Heart right ventricle (tissue), 16 donors: ENCODE data around the gene GREB1. TPM values are rescaled to one million over a fixed set of nuclear protein-coding genes. Genes with fewer than 3 reads are reported as not detected.

ENCODE experiments used
- ATAC-seq, 8 donors: fragments of 200-7000 bp; cut with Tn5 transposase; one replicate each; pipeline ENCODE4 v1.9.1; 2020; ENCODE audit warnings: mild to moderate bottlenecking in 8 of 8, moderate library complexity in 8 of 8, moderate number of reproducible peaks in 1 of 8
- DNase-seq, 2 donors: peaks; one replicate each; pipeline ENCODE4 v3.0.0-alpha.2; 2020
- H3K27ac ChIP-seq, 10 donors: fragments of 200-600 bp; sonication (generic) in 2 of 10; one replicate each; pipeline versions ENCODE4 v1.5.0 to v1.8.0; 2020 to 2022; ENCODE audit warnings: mild to moderate bottlenecking in 3 of 10
- H3K27me3 ChIP-seq, 7 donors: fragments of 200-600 bp; one replicate each; pipeline ENCODE4 v1.8.0; 2021 to 2022; ENCODE audit warnings: mild to moderate bottlenecking in 2 of 7
- H3K36me3 ChIP-seq, 9 donors: fragments of 200-600 bp; sonication (generic) in 1 of 9; one replicate each; pipeline versions ENCODE4 v1.5.0 to v1.8.0; 2020 to 2022; ENCODE audit warnings: mild to moderate bottlenecking in 2 of 9
- H3K4me1 ChIP-seq, 9 donors: fragments of 200-600 bp; sonication (generic) in 1 of 9; one replicate each; pipeline versions ENCODE4 v1.5.0 to v1.8.0; 2020 to 2022; ENCODE audit warnings: mild to moderate bottlenecking in 4 of 9
- H3K4me3 ChIP-seq, 10 donors: fragments of 200-600 bp; sonication (generic) in 2 of 10; one replicate each; pipeline versions ENCODE4 v1.5.0 to v1.8.0; 2020 to 2022; ENCODE audit warnings: mild to moderate bottlenecking in 7 of 10, moderate library complexity in 2 of 10
- H3K9me3 ChIP-seq, 11 donors: fragments of 200-600 bp in 10 of 11; sonication (generic) in 2 of 11; one replicate each; pipeline versions ENCODE4 v1.5.0 to v1.8.0; 2013 to 2022; ENCODE audit warnings: mild to moderate bottlenecking in 2 of 11, control low read depth in 1 of 11, moderate library complexity in 1 of 11
- CTCF ChIP-seq, 9 donors: fragments of 200-600 bp; sonication (generic) in 2 of 9; IDR thresholded peaks; one replicate each; pipeline versions ENCODE4 v1.5.0 to v1.8.0; 2021 to 2022; ENCODE audit warnings: antibody characterized with exemption in 9 of 9, mild to moderate bottlenecking in 5 of 9, moderate library complexity in 1 of 9
- WGBS, 2 donors: extraction: QIAGEN DNeasy Blood & Tissue Kit; methylation state at CpG; one replicate each; pipeline ENCODE4 v1.1.7; 2013; ENCODE audit warnings: inconsistent platforms in 1 of 2; 5-methylcytosine and 5-hydroxymethylcytosine counted together
- intact Hi-C, 10 donors: fragments of 100-400 bp; cut with DNase I; formaldehyde crosslinking; loops; one replicate each; pipeline versions ENCODE4 v1.11.1 to v1.14.2; 2022
- polyA plus RNA-seq, 2 donors: library from polyadenylated mRNA; stranded (reverse); fragments of 200-250 nt; gene quantifications; one replicate each; pipeline ENCODE4 v1.2.3, GENCODE V29; 2013
- total RNA-seq, 10 donors: library from RNA; stranded (reverse); fragmentation: NEBNext Ultra II Directional in 3 of 10; extraction: Animal tissue kit (Norgen Biotek cat#: 25700) in 3 of 10; gene quantifications; one replicate each; pipeline versions ENCODE4 v1.2.1 to v1.2.4, GENCODE V29; 2021 to 2023
- donor health status: Arrhythmogenic right ventricular cardiomyopathy.
- donor health status: ischemic (EF 13 %, LVEDD 7.1; RV severe dilation, severe dysfunction).
- donor health status: healthy with polysubstance abuse.
- donor health status: DM: no; HTN: yes; CAD: no.
- donor health status: DM: no; HTN: no; CAD: no.
- donor health status: ischemic (EF 25% LVEDD 6.9; RV normal size, moderate dysfunction).
- donor health status: ischemic (EF 25% LVEDD 5.7; RV mildly dilated, moderate dysfunction).
- donor health status: healthy.
- donor health status: DM: yes; HTN: yes; CAD: no.
- donor health status: Ischemic cardiomyopathy.
- donor health status: ischemic (EF 35%, LVEDD 5.7; RV mildly dilated, moderate dysfunction).
- donor health status: nonischemic (EF 11% LVEDD 7.7; RV severe dilation, severe dysfunction).
- donor health status: DM: yes; HTN: yes; CAD: no.
- donor health status: PGD.
- donor health status: ischemic (EF 29% LVEDD 5.4; RV normal size, mild dysfunction).
- donor health status: nonischemic (EF 23%, LVEDD 6.1; RV moderate dilation, normal function).

GREB1 gene
- total and polyA plus RNA-seq, 12 donors: 1.2 to 15.6 (median 7.8) TPM

DNA sequence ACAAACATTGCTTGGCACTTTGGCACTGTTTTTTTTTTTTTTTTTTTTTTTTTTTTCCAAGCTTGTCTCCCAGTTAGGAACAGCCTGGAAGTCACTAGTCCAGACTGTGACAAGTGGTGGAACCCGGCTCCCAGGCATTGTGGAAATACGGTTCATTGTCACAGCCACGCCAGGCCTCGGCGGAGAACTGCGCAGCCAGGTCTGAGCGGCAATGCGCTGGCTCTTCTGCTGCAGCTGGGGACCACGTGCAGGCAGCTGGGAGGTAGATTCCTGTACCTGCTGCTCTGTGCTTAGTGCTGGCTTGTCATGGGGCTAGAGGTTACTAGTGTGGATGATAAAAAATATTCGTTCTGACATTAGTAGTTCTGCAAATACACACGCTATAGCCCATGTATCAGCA lies 131.2 kb downstream of the GREB1 start:
- no peaks in the 10 kb centered on the region for H3K36me3 ChIP-seq
- no peak overlapping the region for H3K4me3 ChIP-seq
- peaks cover 0 to 16% (median 0%) of the 10 kb centered on the region in 11 donors for H3K9me3 ChIP-seq
- peaks cover 0 to 9% (median 6%) of the 10 kb centered on the region in 9 donors for H3K4me1 ChIP-seq
- no peak overlapping the region for H3K27ac ChIP-seq
- no peak for TF ChIP-seq CTCF (IDR thresholded peaks at IDR 0.05)
- intact Hi-C loops: no loop called here
- DNase-seq (no peak), ATAC-seq (no peak)
- H3K27me3 ChIP-seq: peaks cover 0 to 53% (median 24%) of the 10 kb centered on the region in 7 donors
- 84 to 85% methylated on average over 11 of the region's 11 CpGs for WGBS, 2 donors

DNA sequence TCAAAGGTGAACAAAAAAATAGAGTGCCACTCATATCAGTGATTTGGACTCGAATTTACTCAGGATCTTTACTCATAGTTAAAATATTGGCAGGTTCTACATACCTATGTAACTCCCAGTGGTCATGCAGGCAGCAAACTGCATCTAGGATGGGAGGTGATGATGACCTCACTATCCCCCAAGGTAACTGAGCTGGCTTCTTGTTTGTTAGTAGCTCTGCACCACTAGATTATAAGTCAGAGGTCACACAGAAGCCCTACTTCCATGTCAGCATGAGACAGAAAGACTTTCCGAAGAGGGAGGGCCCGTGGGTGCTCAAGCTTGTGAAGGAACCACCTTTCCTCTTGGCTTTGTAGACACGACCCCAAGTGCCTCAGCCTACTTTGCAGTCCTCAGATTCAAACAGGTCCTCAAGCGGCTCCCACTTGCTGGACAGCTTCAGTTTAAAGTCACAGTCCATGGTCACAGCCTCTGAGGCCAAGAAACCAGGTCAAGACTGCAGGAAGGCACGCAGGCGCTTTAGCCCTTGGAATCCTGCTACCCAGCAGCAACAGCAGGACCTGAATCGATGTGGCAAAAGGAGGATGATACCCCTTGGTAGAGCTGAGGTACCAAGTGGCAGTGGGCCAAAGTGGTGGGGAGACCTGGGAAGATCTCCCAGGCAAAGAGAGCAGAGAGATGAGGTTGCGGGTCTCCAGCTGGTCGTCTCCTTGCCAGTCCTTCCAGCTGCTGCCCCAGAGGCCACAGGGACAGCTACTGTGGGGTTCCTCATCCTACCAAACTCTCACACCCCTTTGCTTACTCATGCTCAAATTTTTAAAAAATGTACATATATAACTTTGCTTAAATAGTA lies 131.9 kb downstream of the GREB1 start:
- Histone ChIP-seq H3K9me3 (peaks cover 0 to 16% (median 0%) of the 10 kb centered on the region in 11 donors), H3K4me3 (no peak overlapping the region), H3K27me3 (peaks cover 0 to 53% (median 26%) of the 10 kb centered on the region in 7 donors), H3K36me3 (no peaks in the 10 kb centered on the region), H3K4me1 (peaks cover 0 to 14% (median 8%) of the 10 kb centered on the region in 9 donors), H3K27ac (no peak overlapping the region)
- ATAC-seq (no peak), DNase-seq (no peak)
- 74% methylated on average over 10 of the region's 10 CpGs for WGBS, 2 donors
- intact Hi-C loops: no loop called here
- TF ChIP-seq CTCF (IDR thresholded peaks at IDR 0.05): no peak

- Histone ChIP-seq H3K36me3 (no peaks in the 10 kb centered on the region), H3K9me3 (peaks cover 0 to 12% (median 0%) of the 10 kb centered on the region in 11 donors), H3K27ac (no peak overlapping the region), H3K4me3 (no peak overlapping the region), H3K27me3 (peaks cover 0 to 47% (median 27%) of the 10 kb centered on the region in 7 donors), H3K4me1 (peaks cover 0 to 14% (median 8%) of the 10 kb centered on the region in 9 donors)
- 77 to 81% methylated on average over 3 of the region's 3 CpGs for WGBS, 2 donors
- DNase-seq (no peak), ATAC-seq (no peak)
- TF ChIP-seq CTCF (IDR thresholded peaks at IDR 0.05): no peak
- intact Hi-C loops: no loop called here
Measured at GRCh38 chr2:11667194-11667593, 133.3 kb downstream of the GREB1 start.

DNA sequence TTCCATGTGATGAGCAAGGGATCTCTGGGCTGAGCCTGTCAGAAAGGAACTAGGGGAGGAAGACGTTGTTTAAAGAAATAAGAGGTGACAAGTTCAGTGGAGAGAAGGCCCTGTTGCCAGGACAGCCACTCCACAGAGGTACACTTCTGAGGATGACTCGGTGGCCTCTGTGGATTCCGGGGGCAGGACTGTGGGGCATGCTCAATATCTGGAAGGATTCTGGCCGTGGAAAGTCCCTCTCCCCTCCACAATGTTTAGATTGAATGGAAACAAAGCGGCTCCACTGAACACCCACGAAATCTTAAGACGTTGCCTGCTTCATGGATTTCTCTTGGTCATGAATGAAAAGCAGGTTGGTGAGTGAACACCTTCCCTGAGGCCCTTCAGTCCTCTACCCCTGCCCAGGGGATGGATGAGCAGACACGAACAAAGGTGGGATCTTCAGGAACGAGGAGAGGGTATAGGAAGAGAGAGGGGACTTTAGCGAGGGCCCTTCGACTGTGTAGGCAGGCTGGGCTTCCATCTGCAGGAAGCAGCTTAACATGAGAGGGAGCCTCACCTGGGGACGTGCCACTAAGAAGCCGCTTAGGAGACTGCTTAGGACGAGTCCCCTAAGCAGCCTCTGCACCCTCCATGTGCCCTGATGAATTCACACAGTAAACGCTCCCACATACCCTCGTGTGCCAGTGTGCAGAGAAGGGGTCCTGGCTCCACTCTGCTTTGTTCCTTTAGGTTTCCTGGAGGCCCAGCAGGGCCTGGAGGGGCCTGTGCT lies 134.2 kb downstream of the GREB1 start:
- Histone ChIP-seq H3K27me3 (peaks cover 0 to 47% (median 32%) of the 10 kb centered on the region in 7 donors), H3K9me3 (peaks cover 0 to 4% (median 0%) of the 10 kb centered on the region in 11 donors), H3K4me3 (no peak overlapping the region), H3K4me1 (peaks cover 0 to 14% (median 8%) of the 10 kb centered on the region in 9 donors), H3K27ac (no peak overlapping the region), H3K36me3 (no peaks in the 10 kb centered on the region)
- WGBS, 2 donors: 73 to 78% methylated on average over 16 of the region's 16 CpGs
- DNase-seq (no peak), ATAC-seq (no peak)
- intact Hi-C loops: no loop called here
- TF ChIP-seq CTCF (IDR thresholded peaks at IDR 0.05): no peak
